Kidney glomerular epithelial cell (primary cell): ENCODE data around the gene ANLN.
"Not testable (repeated sequence)": the region's sequence is repeated elsewhere in the genome, so short reads cannot be mapped to it uniquely, and the experiment has no call there.

Source experiments
- DNase-seq: peaks from one replicate; lab custom pipeline; 2025; lab: John Stamatoyannopoulos, UW

Gene ANLN

GRCh38 chr7:36389371-36390198, at the start of gene ANLN:
ANLN (plus strand) TSS chr7:36389862; CDS start chr7:36390027, 165 bp downstream.
- DNase-seq, result peak; percentile 69

- DNase-seq, result no peak
Measured at GRCh38 chr7:36343548-36343947, 46.1 kb upstream of the ANLN start.

- no peak for DNase-seq
Measured at GRCh38 chr7:36344622-36345021, 45.0 kb upstream of the ANLN start.

- no peak for DNase-seq
Measured at GRCh38 chr7:36346260-36346831, 43.3 kb upstream of the ANLN start.

- no peak for DNase-seq
Measured at GRCh38 chr7:36348256-36348655, 41.4 kb upstream of the ANLN start.

- DNase-seq, result no peak
Measured at GRCh38 chr7:36348771-36349170, 40.9 kb upstream of the ANLN start.

GRCh38 chr7:36349626-36350025, 40.0 kb upstream of the ANLN start:
- DNase-seq, result no peak

GRCh38 chr7:36355490-36355889, 34.2 kb upstream of the ANLN start:
- no peak for DNase-seq

- no peak for DNase-seq
Measured at GRCh38 chr7:36357054-36357453, 32.6 kb upstream of the ANLN start.

GRCh38 chr7:36358589-36358988, 31.1 kb upstream of the ANLN start:
- DNase-seq, result no peak

- DNase-seq, result no peak
Measured at GRCh38 chr7:36360244-36360643, 29.4 kb upstream of the ANLN start.

- DNase-seq, result no peak
Measured at GRCh38 chr7:36361227-36361626, 28.4 kb upstream of the ANLN start.

GRCh38 chr7:36363515-36363914, 26.1 kb upstream of the ANLN start:
- no peak for DNase-seq

- DNase-seq, result no peak
Measured at GRCh38 chr7:36366005-36366717, 23.5 kb upstream of the ANLN start.

- DNase-seq, result peak; percentile 76
Measured at GRCh38 chr7:36366718-36367560, 22.7 kb upstream of the ANLN start.

- DNase-seq, result no peak
Measured at GRCh38 chr7:36367561-36368077, 22.0 kb upstream of the ANLN start.

- DNase-seq, result no peak
Measured at GRCh38 chr7:36368496-36368895, 21.2 kb upstream of the ANLN start.

GRCh38 chr7:36369171-36369570, 20.5 kb upstream of the ANLN start:
- no peak for DNase-seq

- DNase-seq, result no peak
Measured at GRCh38 chr7:36370046-36370445, 19.6 kb upstream of the ANLN start.

- no peak for DNase-seq
Measured at GRCh38 chr7:36372156-36372555, 17.5 kb upstream of the ANLN start.

- not testable (repeated sequence) for DNase-seq
Measured at GRCh38 chr7:36378555-36378954, 11.1 kb upstream of the ANLN start.
